ENCODE data around the gene TMEM37. TPM values are rescaled to one million over a fixed set of nuclear protein-coding genes. Genes with fewer than 3 reads are reported as not detected.
A peak's percentile ranks its signal among the peaks of the same experiment; 100 is the strongest.

The TMEM37 gene
- total RNA-seq, 2 donors from 2014 or later = 6.1 to 16.4 TPM

- DNase-seq (no peak), ATAC-seq (no peak)
- intact Hi-C loops (cut with DNase I) = no loop called here
Observed at GRCh38 chr2:119415630-119416029, 16.0 kb upstream of the TMEM37 start.

DNA sequence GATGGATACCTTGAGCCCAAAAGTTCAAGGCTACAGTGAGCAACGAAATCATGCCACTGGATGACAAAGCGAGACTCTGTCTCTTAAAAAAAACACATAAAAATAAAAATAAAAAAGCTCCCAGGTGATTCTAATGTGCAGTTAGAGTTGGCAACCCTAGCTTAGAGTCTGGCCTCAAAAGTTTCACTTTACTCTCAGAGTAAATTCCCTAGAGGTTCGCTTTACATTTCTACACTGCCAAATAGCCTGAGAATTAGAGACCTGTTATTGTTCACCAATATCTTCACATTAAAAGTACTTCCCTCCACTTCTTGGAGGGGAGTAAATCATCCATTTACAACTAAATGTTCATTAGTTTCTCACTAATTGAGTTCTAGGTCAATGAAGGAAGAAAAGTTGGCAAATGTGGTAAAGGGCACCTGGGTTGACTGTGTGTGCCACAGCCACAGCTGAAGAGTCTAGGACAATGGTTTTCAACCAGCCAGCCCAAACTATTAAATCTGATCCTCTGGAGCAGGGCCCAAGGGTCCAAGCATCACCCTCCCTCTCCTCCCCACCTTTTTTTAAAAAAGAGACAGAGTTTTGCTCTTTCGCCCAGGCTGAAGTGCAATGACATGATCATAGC lies 15.2 kb upstream of the TMEM37 start:
- ATAC-seq (no peak), DNase-seq (no peak)
- intact Hi-C loops (cut with DNase I) = no loop called here

DNA sequence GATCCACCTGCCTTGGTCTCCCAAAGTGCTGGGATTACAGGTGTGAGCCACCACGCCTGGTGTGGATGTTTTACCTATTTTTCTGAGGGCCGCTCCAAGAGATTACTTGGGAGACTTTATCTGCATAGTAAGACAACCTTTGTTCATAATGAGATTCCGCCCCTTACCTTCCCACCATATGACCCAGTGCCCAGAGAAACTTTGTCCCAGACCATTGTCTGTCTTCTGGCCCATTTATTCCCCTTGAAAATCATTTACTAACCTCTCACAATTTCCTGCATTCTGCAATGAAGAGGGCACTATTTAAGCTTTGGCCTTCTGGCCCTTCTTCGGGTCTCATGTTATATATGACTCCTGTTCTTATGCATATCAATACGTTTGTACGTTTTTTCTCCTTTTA lies 13.7 kb upstream of the TMEM37 start:
- ATAC-seq = no peak
- DNase-seq = no peak
- intact Hi-C loops (cut with DNase I) = no loop called here

GRCh38 chr2:119419065-119419464 lies 12.6 kb upstream of the TMEM37 start:
- DNase-seq (no peak), ATAC-seq (no peak)

DNA sequence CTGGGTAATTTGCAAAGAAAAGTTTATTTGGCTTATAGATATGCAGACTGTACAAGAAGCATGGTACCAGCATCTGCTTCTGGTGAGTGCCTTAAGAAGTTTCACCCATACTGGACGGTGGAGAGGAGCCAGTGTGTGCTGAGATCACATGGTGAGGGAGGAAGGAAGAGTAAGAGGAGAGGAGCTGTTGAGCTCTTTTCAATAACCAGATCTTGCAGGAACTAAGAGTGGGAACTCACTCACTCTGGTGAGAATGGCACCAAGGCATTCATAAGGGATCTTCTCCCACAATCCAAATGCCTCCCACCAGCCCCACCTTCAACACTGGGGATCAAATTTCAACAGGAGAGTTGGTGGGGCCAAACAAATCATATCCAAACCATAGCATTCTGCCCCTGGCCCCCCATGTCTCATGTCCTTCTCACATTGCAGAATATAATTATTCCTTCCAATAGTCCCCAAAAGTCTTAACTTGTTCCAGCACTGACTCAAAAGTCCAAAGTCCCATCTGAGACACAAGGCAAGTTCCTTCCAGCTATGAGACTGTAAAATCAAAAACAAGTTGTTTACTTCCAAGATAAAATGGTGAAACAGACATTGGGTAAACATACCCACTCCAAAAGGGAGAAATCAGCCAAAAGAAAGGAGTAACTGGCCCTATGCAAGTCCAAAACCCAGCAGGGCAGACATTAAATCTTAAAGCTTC lies 11.7 kb upstream of the TMEM37 start:
- intact Hi-C loops (cut with DNase I) = no loop called here
- ATAC-seq (peak in 1 of 2 donors; percentile 34), DNase-seq (no peak)

More at GRCh38 chr2:119419065-119419464, 12.6 kb upstream of the TMEM37 start:
- intact Hi-C loops (cut with DNase I) = no loop called here

- ATAC-seq = no peak
- DNase-seq = no peak
- intact Hi-C loops (cut with DNase I) = no loop called here
Observed at GRCh38 chr2:119421304-119421703, 10.3 kb upstream of the TMEM37 start.

DNA sequence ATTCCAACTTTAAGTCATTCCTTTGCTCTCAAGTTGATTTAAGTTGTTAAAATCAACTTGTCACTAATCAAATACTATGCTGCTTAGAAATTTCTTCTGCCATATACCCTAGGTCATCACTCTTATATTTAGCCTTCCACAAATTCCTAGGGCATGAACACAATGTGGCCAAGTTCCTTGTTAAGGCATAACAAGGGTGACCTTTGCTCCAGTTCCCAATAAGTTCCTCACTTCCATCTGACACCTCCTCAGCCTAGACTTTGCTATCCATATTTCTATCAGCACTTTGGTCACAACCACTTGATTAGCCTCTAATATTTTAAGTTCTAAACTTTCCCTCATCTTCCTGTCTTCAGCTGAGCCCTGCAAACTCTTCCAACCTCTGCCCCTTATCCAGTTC lies 9.9 kb upstream of the TMEM37 start:
- intact Hi-C loops (cut with DNase I) = no loop called here
- no peak for DNase-seq
- no peak for ATAC-seq

DNA sequence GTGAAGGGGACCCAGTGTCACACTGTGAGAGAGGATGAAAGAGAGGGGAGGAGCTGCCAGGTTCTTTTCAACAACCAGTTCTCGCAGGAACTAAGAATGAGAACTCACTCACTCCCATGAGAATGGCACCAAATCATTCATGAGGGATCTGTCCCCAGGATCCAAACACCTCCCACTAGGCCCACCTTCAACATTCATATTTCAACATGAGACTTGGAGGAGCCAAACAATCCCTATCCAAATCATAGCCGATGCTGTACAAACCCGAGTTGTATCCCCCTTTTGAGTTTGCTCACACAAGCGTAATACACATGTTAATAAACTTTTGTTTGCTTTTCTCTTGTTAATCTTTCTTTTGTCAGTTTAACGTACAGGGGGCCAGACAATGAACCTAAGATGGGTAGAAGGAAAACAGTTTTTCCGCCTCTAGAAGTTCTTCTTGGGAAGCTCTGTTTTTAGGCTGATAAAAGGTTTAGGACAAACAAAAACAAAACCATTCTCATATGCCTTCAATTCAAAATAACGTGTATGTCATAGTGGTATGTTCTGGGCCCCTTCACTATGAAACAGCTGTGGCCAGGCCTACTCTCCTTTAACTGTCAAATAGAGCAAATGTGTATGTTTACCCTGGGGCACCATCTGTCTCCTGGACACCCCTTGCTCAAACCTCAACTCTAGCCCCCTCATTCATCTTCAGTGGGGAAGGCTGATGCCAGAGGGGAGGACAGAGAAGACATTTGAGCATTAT lies 9.1 kb upstream of the TMEM37 start:
- DNase-seq = no peak
- no peak for ATAC-seq
- intact Hi-C loops (cut with DNase I) = no loop called here

GRCh38 chr2:119423108-119423444 lies 8.6 kb upstream of the TMEM37 start:
- no peak for ATAC-seq
- intact Hi-C loops (cut with DNase I) = no loop called here

GRCh38 chr2:119423811-119424210 lies 7.8 kb upstream of the TMEM37 start:
- intact Hi-C loops (cut with DNase I) = no loop called here
- ATAC-seq = no peak

More at GRCh38 chr2:119423108-119423444, 8.6 kb upstream of the TMEM37 start:
- DNase-seq = no peak

DNA sequence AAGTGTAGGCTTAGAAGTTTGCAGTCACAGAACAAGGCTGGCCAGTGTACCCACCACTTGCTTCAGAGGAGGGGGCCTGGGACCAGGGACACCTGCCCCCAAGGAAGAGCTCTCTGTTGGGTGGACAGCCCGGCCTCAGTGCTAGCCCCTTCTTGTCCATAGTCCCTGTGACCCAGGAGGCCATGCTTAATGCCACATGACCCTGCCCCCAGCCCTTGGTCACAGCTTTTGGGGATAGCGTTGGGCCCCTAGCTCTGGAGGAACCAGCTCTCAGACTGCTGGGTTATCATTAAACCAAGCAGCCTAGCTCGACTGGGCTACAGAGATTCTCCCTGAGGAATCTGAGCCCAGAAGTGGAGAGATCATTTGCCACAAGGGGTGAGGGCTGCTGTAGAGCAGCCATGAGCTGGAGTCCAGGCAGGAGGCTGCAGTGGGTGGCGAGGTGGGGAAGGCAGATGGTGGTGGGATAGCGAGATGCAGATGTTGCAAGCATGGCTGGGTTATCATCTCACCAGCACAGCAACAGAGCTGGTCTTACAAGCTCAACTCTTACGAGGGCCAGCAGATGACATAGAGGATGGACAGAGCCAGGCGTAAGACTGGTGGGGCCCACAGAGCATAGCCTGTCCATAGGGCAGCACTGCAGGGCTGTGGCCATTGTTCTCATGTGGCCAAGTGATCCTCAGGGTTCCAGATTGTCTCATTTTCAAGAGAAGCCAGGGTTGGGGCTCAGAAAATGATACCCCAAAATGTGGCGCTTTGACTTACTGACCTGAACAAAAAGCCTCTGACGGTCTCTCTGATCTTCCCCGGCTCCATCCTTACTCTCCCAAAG lies 7.2 kb upstream of the TMEM37 start:
- DNase-seq = no peak
- ATAC-seq = no peak
- intact Hi-C loops (cut with DNase I) = no loop called here

More at GRCh38 chr2:119423811-119424210, 7.8 kb upstream of the TMEM37 start:
- no peak for DNase-seq

- intact Hi-C loops (cut with DNase I) = no loop called here
- ATAC-seq = no peak
- DNase-seq = no peak
Observed at GRCh38 chr2:119425119-119425405, 6.6 kb upstream of the TMEM37 start.

GRCh38 chr2:119425620-119426395 lies 5.8 kb upstream of the TMEM37 start:
- ATAC-seq (no peak), DNase-seq (no peak)
- intact Hi-C loops (cut with DNase I) = no loop called here

GRCh38 chr2:119426396-119426675 lies 5.3 kb upstream of the TMEM37 start:
- ATAC-seq = no peak
- DNase-seq = no peak
- intact Hi-C loops (cut with DNase I) = no loop called here

- ATAC-seq (peak; percentile 14 to 32), DNase-seq (peak; percentile 40)
- intact Hi-C loops (cut with DNase I) = no loop called here
Observed at GRCh38 chr2:119426801-119427395, 4.8 kb upstream of the TMEM37 start.

- intact Hi-C loops (cut with DNase I) = no loop called here
Observed at GRCh38 chr2:119427756-119428155, 3.9 kb upstream of the TMEM37 start.

DNA sequence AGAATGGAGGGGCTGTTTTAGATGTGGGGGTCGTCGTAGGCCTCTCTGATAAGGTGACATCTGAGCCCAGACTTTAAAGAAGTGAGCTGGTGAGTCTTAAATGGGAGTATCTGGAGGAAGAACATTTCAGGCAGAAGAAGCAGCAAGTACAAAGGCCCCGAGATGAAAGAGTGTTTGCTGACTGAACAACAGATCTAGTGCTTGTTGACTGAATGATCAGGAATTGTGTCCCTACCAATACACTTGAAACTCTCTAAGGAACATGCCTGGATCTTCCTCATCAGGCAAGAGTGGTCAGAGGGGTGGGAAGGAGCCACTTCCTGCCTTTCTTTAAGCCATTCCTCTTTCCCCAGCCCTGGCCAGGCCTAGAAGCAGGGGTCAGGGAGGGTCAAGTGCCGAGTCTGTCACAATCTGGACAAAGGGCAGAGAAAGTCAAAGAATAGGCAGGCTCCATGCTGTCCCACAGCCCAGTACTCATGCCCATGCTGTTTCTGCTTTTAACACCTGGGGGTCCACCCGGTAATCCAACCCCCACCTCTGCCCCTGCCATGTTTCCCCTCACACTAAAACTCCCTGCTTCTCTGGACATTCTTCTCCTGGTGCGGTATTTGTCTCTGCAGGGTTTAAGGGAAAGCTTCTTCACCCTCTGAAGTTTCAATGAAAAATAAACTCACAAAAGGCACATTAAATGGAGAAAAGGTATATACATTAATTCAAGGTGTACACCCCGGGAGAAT lies 3.0 kb upstream of the TMEM37 start:
- ATAC-seq (peak in 1 of 2 donors; percentile 3), DNase-seq (peak; percentile 33)
- intact Hi-C loops (cut with DNase I) = no loop called here

More at GRCh38 chr2:119427756-119428155, 3.9 kb upstream of the TMEM37 start:
- ATAC-seq (no peak), DNase-seq (no peak)

All from left cardiac atrium (tissue), 4 donors.